Measurements from ENCODE around the gene BOC.

- no peak for TF ChIP-seq CTCF (conservative IDR thresholded peaks at IDR 0.05; ENCODE audit: low read depth, low read length)
- TF ChIP-seq EZH2 (IDR thresholded peaks at IDR 0.05; ENCODE audit: low read length, unreplicated experiment), result no peak
These were observed 59.8 kb downstream of the BOC start for GRCh38 chr3:113271189-113271588.
